Neural cell (in vitro differentiated cells): ENCODE data around the gene FARP1. TPM values are rescaled to one million over a fixed set of nuclear protein-coding genes. Genes with fewer than 3 reads are reported as not detected.

Experiments used
- H2AFZ ChIP-seq: fragments of 200-600, 300-800 bp; sonication (generic), shearing (Covaris generic); 2 replicates; pipeline ENCODE4 v1.6.0; 2014; ENCODE audit warnings: low read depth, mild to moderate bottlenecking, antibody characterized with exemption, low read length, moderate library complexity
- H3F3A ChIP-seq: fragments of 200-600 bp; shearing (Covaris generic); 2 replicates; pipeline ENCODE4 v1.6.1; 2016; ENCODE audit warnings: mild to moderate bottlenecking, moderate library complexity, mixed read lengths, antibody characterized with exemption, low read length; ENCODE audit not compliant: insufficient read depth, poor library complexity, severe bottlenecking
- H3K27ac ChIP-seq: fragments of 200-600, 300-800 bp; sonication (generic), shearing (Covaris generic); 2 replicates; pipeline ENCODE4 v1.5.1; 2014; ENCODE audit warnings: mild to moderate bottlenecking, low read length, moderate library complexity
- H3K27me3 ChIP-seq: fragments of 300-800, 200-600 bp; sonication (generic), shearing (Covaris generic); 2 replicates; pipeline ENCODE4 v1.6.0; 2014; ENCODE audit warnings: mild to moderate bottlenecking, low read depth, low read length, moderate library complexity; ENCODE audit not compliant: insufficient read depth
- H3K36me3 ChIP-seq: fragments of 300-800, 200-600 bp; sonication (generic), shearing (Covaris generic); 2 replicates; pipeline ENCODE4 v1.5.1; 2014; ENCODE audit warnings: mild to moderate bottlenecking, antibody characterized with exemption, low read length, moderate library complexity; ENCODE audit not compliant: insufficient read depth
- H3K4me2 ChIP-seq: fragments of 300-800, 200-600 bp; sonication (generic), shearing (Covaris generic); 2 replicates; pipeline ENCODE4 v1.6.0; 2014; ENCODE audit warnings: mild to moderate bottlenecking, low read length
- H3K4me3 ChIP-seq: fragments of 300-800, 200-600 bp; sonication (generic), shearing (Covaris generic); 2 replicates; pipeline ENCODE4 v1.5.1; 2014; ENCODE audit warnings: mild to moderate bottlenecking, low read length, moderate library complexity
- H3K79me2 ChIP-seq: fragments of 200-600 bp; shearing (Covaris generic); replicated peaks from 2 replicates; pipeline ENCODE4 v1.6.0; 2014; ENCODE audit warnings: mild to moderate bottlenecking, low read length, moderate library complexity; ENCODE audit not compliant: insufficient read depth
- H3K9ac ChIP-seq: fragments of 300-800, 200-600 bp; sonication (generic), shearing (Covaris generic); 2 replicates; pipeline ENCODE4 v1.6.1; 2016; ENCODE audit warnings: mild to moderate bottlenecking, low read length, mixed read lengths
- H3K9me2 ChIP-seq: fragments of 200-600 bp; shearing (Covaris generic); 2 replicates; pipeline ENCODE4 v1.6.1; 2016; ENCODE audit warnings: mild to moderate bottlenecking, low read length, mixed read lengths; ENCODE audit not compliant: insufficient read depth
- H3K9me3 ChIP-seq: fragments of 200-600, 300-800 bp; sonication (generic), shearing (Covaris generic); 2 replicates; pipeline ENCODE4 v1.6.1; 2016; ENCODE audit warnings: mild to moderate bottlenecking, mixed run types, low read length, moderate library complexity, mixed read lengths
- H4K20me1 ChIP-seq: fragments of 200-600 bp; shearing (Covaris generic); 2 replicates; pipeline ENCODE4 v1.6.1; 2016; ENCODE audit warnings: mild to moderate bottlenecking, mixed run types; ENCODE audit not compliant: insufficient read depth
- CTCF ChIP-seq: fragments of 450-650 bp; IDR thresholded peaks from 2 replicates; pipeline ENCODE4 v1.5.1; 2014; ENCODE audit warnings: antibody characterized with exemption, mild to moderate bottlenecking, moderate library complexity; ENCODE audit not compliant: poor library complexity, severe bottlenecking
- EP300 ChIP-seq: fragments of 450-650 bp; conservative IDR thresholded peaks from 2 replicates; pipeline ENCODE4 v1.6.1; 2014; ENCODE audit warnings: antibody characterized with exemption, mild to moderate bottlenecking, moderate library complexity; ENCODE audit not compliant: poor library complexity, severe bottlenecking
- EZH2 ChIP-seq: fragments of 200-600, 300-800 bp; shearing (Covaris generic), sonication (generic); IDR thresholded peaks from 2 replicates; pipeline ENCODE4 v1.6.1; 2014; ENCODE audit warnings: antibody characterized with exemption, low read length, borderline replicate concordance, mild to moderate bottlenecking; ENCODE audit not compliant: insufficient read depth, poor library complexity, severe bottlenecking
- MXI1 ChIP-seq: fragments of 450-650 bp; conservative IDR thresholded peaks from 2 replicates; pipeline ENCODE4 v1.6.1; 2014; ENCODE audit warnings: antibody characterized with exemption, mild to moderate bottlenecking; ENCODE audit not compliant: poor library complexity, severe bottlenecking
- POLR2AphosphoS5 ChIP-seq: IDR thresholded peaks from 2 replicates; pipeline ENCODE4 v1.6.1; 2012
- RAD21 ChIP-seq: fragments of 450-650 bp; conservative IDR thresholded peaks from 2 replicates; pipeline ENCODE4 v1.6.1; 2014; ENCODE audit warnings: antibody characterized with exemption, mild to moderate bottlenecking, moderate library complexity
- REST ChIP-seq: IDR thresholded peaks from 2 replicates; pipeline ENCODE4 v1.6.1; 2012; ENCODE audit warnings: borderline replicate concordance
- SMC3 ChIP-seq: fragments of 450-650 bp; conservative IDR thresholded peaks from 2 replicates; pipeline ENCODE4 v1.6.1; 2014; ENCODE audit warnings: antibody characterized with exemption, mild to moderate bottlenecking, moderate library complexity; ENCODE audit not compliant: poor library complexity
- TAF1 ChIP-seq: IDR thresholded peaks from 2 replicates; pipeline ENCODE4 v1.6.1; 2012; ENCODE audit warnings: low read depth
- polyA plus RNA-seq: library from polyadenylated mRNA; depleted of rRNA; stranded (reverse); fragments of >200 nt; gene quantifications from 2 replicates; pipeline ENCODE4 v1.2.3, GENCODE V29; 2014

Gene FARP1
- polyA plus RNA-seq, 1 donor from 2014 or later, result 19.7 TPM

- Histone ChIP-seq H3K9me3 (peaks cover 8% of the 10 kb centered on the region), H3K9ac (no peak overlapping the region), H3K27ac (no peak overlapping the region), H3K9me2 (no peaks in the 10 kb centered on the region), H3K4me3 (no peak overlapping the region), H3F3A (no peaks in the 10 kb centered on the region), H4K20me1 (no peaks in the 10 kb centered on the region), H3K27me3 (no peaks in the 10 kb centered on the region), H3K79me2 (peaks cover 57% of the 10 kb centered on the region), H2AFZ (no peak overlapping the region), H3K36me3 (no peaks in the 10 kb centered on the region), H3K4me2 (no peak overlapping the region)
- TF ChIP-seq POLR2AphosphoS5, result no peak
- no peak for TF ChIP-seq TAF1
- no peak for TF ChIP-seq RAD21
- no peak for TF ChIP-seq CTCF
- no peak for TF ChIP-seq MXI1
- no peak for TF ChIP-seq REST
- no peak for TF ChIP-seq SMC3
- TF ChIP-seq EP300, result no peak
- TF ChIP-seq EZH2, result no peak
These were observed 58.3 kb downstream of the FARP1 start for GRCh38 chr13:98201189-98201588.

GRCh38 chr13:98201984-98202383, 59.1 kb downstream of the FARP1 start:
- H2AFZ ChIP-seq, result no peak overlapping the region
- TF ChIP-seq REST (no peak), MXI1 (no peak), EP300 (no peak), POLR2AphosphoS5 (no peak), RAD21 (no peak), TAF1 (no peak), SMC3 (no peak), CTCF (no peak), EZH2 (no peak)
- no peak overlapping the region for H3K4me2 ChIP-seq
- H3K36me3 ChIP-seq, result no peaks in the 10 kb centered on the region
- H3K9me3 ChIP-seq, result peaks cover 8% of the 10 kb centered on the region
- no peaks in the 10 kb centered on the region for H3K27me3 ChIP-seq
- no peaks in the 10 kb centered on the region for H3K9me2 ChIP-seq
- H3F3A ChIP-seq, result no peaks in the 10 kb centered on the region
- H4K20me1 ChIP-seq, result no peaks in the 10 kb centered on the region
- H3K27ac ChIP-seq, result no peak overlapping the region
- no peak overlapping the region for H3K4me3 ChIP-seq
- peaks cover 55% of the 10 kb centered on the region for H3K79me2 ChIP-seq
- H3K9ac ChIP-seq, result no peak overlapping the region
